NCI-H460 (cell line): ENCODE data around the gene CRADD. TPM values are rescaled to one million over a fixed set of nuclear protein-coding genes. Genes with fewer than 3 reads are reported as not detected.
"Not testable (repeated sequence)": the region's sequence is repeated elsewhere in the genome, so short reads cannot be mapped to it uniquely, and the experiment has no call there.

ENCODE experiments used
- DNase-seq: peaks from one replicate; pipeline ENCODE4 v3.0.0-alpha.2; 2016; ENCODE audit warnings: low read depth; ENCODE audit errors: extremely low read depth
- polyA plus RNA-seq: library from polyadenylated mRNA; depleted of rRNA; stranded (reverse); fragments of >200 nt; gene quantifications from 2 replicates; pipeline ENCODE4 v1.2.3, GENCODE V29; 2014; cell fraction: nucleus; rRNA removed
- total RNA-seq: library from RNA; depleted of rRNA; stranded (reverse); fragments of >200 nt; shearing (Covaris generic); gene quantifications from 2 replicates; pipeline ENCODE4 v1.2.3, GENCODE V29; 2014; rRNA removed

CRADD gene
- 17.1 and 20.5 TPM in 2 replicates for total RNA-seq
- polyA plus RNA-seq: 14.1 and 17.2 TPM in 2 replicates

DNA sequence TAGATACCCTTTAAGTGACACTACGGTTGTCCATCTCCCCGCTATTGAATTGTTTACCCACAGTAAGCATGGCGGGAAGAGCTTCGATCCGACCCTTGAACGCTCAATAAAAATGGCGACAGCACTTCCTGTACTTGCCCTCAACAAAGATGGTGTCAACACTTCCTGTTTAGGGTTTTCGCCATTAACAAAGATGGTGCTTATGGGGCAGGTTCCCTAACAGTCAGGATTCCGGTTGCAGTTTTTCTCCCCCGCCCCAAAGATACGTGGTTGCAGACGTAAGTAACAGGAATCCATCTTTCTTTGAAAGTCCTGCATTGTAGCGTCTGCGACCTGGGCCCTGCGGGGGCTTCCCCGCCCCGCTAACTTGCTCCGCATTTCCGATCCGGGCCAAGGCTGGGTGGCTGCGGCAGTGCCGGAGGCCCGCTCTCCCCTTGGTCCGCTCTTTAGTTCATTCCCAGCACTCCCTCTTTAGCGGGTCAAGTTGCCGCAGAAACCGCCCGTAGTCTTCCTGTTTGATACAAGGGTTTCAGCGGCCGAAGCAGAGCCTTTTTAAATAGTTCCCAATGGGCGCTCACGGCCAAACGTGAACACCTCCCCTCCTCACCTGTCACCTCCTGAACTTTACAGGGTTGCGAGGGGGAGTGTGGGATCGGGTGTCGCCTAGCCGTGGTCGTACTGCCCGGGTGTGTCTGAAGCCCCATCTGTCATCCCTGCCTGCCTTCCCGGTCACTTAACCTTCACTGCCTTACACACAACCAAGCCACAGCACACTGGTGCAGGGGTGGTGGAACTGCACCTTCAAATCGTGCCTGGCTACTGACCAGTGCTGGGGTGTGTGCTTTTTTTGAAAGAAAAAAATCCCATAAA lies at the start of gene CRADD:
Gene CRADD, plus strand, starts transcription at position 181 of the 870 bp plus-strand sequence.
- peak; percentile 96 for DNase-seq

DNA sequence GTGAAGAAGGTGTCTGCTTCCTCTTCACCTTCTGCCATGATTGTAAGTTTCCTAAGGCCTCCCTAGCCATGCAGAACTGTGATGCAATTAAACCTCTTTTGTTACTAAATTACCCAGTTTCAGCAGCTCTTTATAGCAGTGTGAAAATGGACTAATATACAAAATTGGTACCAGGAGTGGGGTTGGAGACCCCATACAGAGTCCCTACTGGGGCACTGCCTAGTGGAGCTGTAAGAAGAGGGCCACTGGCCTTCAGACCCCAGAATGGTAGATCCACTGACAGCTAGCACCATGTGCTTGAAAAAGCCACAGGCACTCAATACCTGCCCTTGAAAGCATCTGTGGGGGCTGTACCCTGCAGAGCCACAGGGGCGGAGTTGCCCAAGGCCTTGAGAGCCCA lies 44.8 kb upstream of the CRADD start:
- DNase-seq: no peak

DNA sequence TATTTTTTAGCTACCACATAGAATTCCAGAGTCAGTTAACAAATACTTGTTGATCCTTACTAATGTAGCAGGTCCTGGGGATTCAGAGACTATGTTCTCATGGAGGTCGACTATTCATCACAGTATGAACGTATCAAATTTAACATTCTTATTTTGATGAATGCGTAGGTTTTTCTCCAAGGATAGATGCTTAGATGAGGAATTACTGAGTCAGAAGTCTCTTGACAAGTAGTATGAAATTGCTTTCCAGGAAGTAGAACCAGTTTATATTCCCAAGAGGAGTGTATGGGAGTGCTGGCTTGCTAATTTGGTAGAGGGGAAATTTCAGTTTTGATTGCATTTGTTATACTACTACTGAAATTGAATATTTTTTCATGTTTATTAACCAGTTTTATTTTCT lies 42.8 kb upstream of the CRADD start:
- no peak for DNase-seq

DNA sequence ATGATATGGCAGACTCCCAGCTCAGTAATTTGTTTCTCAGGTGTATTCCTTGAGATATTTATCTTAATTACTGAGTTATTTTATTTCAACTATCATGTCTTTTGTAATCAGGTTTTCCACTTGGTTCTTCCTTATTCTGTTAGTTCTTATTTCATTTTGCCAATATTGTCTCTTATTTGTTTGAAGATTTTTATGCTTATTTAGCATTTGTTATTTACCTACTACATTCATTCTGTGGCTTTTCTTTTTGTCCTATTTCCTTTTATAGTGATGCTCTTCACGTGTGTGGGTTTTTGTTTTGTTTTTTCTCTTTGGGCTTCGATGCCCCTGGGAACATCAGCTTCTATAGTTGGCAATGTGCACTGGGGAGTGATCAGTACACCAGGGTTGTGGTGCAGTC lies 40.5 kb upstream of the CRADD start:
- no peak for DNase-seq

DNA sequence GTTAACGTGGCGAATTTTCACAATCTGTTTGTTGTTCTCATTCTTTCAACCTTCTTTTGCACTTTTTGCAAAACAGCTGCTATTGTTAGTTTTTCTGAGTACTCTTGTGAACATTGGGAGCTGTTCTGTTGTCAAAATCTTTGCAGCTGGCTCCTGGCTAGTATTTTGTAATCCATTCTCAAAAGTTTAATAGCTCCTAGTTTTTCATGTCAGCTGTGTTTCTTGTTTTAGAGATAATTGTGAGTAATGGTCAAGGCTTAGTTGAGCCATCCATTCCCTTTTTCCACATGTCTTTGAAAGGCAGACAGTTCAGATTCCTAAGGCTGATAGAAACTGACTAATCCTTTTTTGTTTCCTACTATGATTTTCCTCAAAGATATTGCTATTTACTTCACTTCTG lies 39.1 kb upstream of the CRADD start:
- no peak for DNase-seq

DNA sequence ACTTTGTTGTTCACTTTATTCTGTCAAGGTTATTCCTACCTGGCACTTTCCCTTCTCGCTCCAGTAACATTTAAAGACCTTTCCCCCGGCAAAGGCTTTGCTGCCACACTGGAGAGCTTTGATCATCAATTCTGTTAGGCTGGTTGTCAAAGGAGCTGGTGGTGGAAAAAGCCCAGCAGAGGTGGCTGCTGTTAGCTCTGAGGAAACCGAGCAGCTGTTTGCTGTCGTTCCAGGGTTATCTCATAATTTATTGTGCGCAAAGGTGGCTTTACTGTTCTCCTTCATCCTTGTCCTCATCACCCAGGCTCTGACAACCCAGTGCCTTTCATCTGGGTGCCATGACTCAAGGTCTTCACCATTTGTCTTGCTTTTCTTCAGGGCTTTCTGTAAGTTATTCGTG lies 38.2 kb upstream of the CRADD start:
- DNase-seq: no peak

DNA sequence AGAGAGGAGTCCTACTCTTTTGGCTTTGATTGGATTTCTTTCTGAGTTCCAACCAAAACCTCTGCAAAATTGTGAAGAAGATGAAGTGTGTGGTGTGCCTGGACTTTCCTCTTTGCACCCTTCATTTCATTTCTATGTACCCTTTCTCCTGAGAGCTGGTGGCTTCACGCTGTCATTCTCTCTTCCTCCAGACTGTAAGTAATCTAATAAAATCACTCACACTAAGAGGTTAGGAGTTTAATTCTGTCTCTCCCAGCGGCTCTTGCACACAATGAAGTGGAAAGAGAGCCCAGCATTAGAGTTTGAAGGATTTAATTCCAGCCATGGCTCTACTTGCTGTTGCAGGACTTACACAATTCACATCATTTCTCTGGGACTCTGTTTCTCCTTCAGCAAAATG lies 37.8 kb upstream of the CRADD start:
- DNase-seq: no peak

DNA sequence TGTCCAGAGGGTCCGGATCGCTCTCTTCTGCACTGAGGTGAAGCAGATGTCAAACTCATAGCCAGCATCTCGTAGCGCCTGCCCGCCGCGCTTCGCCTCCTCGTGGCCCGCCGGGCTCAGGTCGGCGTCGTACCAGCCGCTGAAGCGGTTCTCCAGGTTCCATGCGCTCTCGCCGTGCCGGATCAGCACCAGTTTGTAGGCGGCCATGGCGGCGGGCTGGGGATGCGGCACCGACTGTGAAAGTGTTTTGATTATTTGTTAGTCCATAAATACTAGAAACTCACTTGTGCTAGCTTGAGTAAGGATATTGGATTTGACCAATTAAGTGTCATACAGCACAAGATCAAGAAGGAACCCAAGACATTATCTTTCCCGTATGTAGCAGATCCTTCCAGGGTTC lies 35.8 kb upstream of the CRADD start:
- not testable (repeated sequence) for DNase-seq

DNA sequence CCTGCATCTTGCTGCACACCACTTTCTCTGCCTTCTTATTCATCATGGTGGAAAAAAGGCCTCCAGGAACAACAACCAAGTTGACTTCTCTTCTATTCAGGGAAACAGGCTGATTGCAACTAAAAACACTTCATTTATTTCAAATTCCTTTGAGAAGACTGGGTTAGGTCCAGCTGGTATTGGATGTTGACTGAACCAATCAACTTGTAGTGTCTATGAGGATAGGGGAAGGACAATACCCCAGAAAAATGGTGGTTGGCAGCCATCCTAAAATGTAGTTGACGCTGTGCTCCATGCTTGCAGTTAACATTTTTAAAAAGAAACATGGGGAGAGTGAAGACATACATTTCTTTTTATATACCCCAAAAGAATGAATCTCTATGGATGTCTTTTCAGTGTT lies 34.4 kb upstream of the CRADD start:
- DNase-seq: no peak

DNA sequence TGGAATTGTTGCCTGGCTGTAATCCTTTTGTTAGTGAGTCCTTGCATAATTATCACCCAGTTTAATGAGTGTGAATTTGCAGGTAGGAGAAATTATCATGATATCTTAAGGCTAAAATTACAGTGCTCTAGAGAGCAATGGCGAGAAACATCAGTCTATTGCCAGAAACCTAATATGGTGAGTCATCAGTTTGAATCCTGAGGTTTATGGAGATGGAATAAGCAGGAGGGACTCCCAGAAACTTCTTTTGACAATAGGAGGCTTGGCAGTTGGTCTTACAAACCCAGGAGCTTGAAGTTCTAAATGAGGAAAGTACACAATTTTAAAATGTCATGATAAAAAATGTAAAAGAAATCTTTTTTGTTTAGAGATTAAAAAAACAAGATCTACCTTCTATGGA lies 31.5 kb upstream of the CRADD start:
- no peak for DNase-seq

DNA sequence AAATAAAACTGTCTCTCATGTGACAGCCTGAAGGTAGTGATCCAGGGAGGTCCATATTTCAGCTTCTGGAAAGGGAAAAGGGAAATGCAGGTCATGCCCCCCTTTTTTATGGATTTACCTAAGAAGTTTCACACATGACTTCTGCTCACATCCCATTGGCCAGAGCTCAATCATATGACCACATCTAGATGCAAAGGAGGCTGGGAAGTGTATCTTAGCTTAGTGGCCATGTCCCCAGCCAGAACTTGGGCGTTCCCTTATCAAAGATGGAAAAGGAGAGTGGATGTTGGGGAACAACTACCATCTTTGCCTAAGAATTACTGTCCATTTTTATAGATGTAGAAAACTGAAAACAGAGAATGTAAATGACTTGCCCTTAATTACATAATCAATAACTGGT lies 26.5 kb upstream of the CRADD start:
- DNase-seq: no peak

DNA sequence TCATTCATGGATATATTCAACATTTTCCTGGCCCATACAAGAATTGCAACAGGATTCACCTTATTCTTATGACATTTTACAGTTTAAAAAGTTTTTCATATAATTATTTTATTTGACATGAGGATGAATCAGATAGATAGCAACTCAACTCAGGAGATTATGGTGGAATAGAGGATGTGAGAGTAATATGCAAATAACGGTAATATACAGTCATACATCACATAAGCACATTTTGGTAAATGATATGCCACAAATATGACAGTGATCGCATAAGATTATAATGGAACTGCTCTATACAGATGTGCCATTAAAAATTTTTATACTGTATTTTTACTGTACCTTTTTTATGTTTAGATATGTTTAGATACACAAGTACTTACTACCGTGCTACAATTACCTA lies 24.1 kb upstream of the CRADD start:
- DNase-seq: no peak

DNA sequence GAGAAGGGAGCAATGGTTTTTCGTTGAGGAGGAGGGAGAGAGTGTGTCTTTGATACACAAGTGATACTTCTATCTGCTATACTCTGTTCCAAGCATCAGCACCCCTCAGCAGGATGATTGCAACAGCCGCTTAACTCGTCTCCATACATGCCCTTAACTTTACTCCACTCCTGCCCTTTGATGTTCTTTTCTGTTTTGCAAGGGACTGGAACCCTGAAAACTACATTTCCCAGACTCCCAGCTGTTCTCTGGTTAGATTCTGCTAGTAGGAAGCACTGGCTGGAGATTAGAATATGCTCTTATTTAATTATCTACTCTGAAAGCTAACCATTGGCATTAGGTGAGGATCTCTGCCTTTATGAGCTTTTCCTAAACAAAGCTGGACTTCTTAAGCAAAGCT lies 23.5 kb upstream of the CRADD start:
- DNase-seq: no peak

DNA sequence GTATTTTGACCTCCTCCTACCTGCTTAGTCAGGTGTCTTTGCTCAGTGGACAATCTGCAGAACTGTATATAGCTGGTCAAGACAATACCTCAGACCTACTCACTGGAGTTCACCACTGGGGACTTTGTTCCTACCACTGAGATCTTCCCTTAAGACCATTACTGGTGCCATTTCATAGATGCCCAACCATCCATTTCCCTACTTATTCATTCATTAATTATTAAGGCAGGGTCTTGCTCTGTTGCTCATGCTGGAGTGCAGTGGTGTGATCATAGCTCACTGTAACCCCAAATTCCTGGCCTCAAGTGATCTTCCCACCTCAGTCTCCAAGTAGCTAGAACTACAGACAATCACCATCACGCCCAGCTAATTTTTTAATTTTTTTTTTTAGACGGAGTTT lies 22.8 kb upstream of the CRADD start:
- DNase-seq: no peak

DNA sequence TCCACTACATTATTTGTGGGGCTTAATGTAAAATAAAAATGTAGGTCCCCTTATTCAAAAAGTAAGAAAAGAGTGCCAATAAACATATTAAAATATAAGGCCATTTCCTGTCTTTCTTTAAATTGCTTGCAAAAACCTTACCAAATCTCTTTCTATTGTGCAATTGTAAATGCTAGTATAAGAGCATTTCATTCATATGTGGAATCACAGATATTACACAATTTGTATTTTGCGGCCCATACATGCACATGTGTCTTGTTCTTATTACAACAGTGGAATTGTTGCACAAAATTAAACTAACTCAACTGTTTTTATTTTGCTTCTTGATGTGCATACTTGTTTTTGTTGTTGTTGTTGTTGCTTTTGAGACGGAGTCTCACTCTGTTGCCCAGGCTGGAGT lies 20.1 kb upstream of the CRADD start:
- DNase-seq: no peak

DNA sequence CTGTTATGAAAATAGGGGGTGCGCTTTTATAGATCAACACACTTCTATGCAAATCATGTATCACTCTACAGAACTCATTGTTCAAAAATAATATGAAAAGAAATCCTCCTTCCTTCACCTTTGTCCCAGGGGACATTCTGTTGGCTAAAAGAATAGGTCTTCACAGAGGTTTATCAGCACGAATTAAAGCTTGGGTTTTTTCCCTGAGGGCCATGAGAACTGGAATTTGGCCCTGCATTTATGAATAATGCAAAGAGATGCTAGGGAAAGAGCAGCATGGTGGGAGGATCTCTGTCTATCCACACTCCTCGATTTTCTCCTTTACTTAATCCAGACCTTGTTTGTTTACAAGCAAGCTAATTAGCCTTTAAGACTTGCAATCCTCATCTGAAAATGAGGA lies 16.2 kb upstream of the CRADD start:
- DNase-seq: no peak

DNA sequence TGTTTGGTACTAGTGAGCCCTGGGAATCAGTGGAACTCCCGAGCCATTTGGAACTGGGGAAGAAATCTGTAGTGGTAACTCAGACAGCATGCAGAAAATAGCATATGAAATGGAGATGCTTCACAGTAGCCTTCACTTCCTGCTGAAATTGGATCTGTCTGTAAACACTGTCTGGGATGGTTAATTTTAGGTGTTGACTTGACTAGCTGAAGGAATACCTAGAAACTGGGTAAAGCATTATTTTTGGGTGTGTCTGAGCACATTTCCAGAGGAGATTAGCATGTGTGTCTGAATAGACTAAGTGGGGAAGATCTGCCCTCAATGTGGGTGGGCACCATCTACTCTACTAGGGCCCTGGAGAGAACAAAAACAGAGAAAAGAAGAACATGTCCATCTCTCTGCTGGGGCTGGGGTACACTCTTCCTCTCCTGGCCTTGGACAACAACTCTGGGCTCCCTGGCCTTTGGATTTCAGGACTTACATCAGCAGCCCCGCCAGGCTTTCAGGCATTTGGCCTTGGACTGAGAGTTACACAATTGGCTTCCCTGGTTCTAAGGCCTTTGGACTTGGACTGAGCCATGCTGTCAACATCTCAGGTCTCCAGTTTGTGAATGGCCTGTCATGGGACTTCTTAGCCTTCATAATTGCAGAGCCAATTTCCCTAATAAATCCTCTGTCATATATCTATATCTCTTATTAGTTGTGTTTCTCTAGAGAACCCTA lies 14.0 kb upstream of the CRADD start:
- no peak for DNase-seq

DNA sequence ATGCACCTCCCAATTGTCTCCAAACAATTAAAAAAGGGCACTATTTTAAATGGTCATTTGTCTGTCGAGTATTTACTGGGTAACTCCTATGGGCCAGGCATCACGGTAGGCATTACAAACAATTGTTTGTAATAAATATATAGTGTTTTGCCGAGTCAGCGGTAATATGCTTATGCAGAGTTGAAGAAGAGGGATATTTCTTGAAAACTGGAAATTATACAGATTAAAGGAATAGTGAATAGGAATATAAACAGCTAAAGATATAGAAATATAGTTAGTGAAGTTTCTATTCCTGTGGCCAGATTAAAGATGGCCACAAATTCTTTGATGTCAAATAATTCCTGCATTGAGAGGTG lies 13.5 kb upstream of the CRADD start:
- no peak for DNase-seq

DNA sequence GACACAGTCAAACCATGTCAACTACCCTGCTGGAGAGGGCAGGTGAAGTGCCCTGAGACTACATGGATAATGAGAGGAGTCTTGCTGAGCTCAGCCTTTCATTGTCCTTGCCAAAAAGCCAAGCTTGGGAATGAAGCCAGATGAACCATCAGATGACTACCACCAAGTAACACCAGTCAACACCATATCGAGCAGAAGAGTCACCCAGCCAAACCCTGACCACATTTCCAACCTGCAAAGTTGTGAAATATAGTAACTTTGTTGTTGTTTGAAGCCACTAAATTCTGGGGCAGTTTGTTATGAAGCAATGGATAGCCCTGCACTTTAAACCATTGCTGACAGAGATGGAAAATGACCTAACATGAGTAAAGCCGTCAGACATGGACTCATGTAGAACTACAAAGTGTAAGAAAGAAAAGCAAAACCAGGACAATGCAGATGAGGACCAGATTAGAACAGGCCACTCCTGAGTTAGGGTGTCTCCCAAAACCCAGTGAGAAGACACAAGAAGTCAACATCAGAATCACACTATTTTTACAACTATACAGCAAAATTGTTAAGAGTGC lies 12.5 kb upstream of the CRADD start:
- no peak for DNase-seq

DNA sequence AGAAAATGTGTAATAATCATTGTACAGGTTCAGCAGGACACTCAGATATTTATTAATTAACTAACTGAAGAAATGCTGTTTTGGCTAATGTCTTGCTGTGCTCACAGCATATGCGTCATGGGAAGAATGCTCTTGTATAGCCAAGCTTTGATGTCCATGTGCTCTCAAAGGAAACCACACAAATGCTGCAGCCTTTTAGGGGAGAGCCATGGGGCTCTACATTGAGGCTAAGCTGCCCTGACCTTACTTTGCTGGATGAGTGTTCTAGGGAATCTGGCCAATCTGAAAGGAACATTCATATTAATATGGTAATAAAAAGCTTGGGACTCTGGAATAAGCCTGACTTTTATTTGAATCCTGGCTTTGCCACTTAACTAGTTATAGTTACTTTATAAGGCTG lies 9.5 kb upstream of the CRADD start:
- DNase-seq: no peak

DNA sequence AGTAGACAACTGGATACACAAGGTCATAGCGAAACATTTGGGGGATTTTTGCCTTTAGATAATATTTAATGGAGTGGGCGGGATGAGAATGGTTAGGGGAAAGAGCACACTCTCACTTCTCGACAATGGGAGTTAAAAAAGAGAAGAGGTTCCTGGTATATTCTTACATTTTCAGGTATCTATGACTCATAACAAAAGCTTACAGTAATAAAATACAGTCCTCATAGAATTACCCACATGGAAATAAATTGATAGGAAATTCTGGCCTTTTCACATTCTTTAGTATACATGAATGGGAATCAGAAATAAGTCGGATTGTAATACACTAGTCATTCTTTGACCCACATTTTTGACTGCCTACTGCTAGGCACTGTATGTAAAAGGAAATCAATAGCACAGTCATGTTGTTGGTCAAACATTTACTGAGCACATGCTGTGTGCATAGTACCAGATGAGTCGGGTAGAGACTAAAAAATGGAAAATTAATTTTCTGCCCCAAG lies 8.2 kb upstream of the CRADD start:
- no peak for DNase-seq

DNA sequence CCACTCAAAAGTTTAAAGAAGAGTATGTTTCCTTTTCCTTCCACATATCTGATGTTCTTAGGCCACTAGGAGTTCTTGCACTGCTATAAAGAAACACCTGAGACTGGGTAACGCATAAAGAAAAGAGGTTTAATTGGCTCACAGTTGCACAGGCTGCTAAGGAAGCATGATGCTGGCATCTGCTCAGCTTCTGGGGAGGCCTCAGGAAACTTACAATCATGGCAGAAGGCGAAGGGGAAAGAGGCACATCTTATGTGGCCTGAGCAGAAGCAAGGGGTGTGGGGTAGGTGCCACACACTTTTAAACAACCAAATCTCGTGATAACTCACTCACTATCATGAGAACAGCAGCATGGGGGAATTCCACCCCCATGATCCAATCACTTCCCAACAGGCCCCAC lies 7.7 kb upstream of the CRADD start:
- no peak for DNase-seq
